Activated CD4-positive, alpha-beta T cell treated with anti-CD3 and anti-CD28 coated beads, Interleukin-2, amount 50 U/mL, for 1 hour (primary cell): ENCODE results near the gene GP2.

Source experiments
- DNase-seq: peaks from one replicate; pipeline ENCODE4 v3.0.0-alpha.2; 2020

Gene GP2

GRCh38 chr16:20303012-20303411 is 24.3 kb downstream of the GP2 start:
- no peak for DNase-seq

GRCh38 chr16:20302389-20302788 is 24.9 kb downstream of the GP2 start:
- DNase-seq, result no peak

GRCh38 chr16:20301840-20302239 is 25.5 kb downstream of the GP2 start:
- DNase-seq, result no peak

DNA sequence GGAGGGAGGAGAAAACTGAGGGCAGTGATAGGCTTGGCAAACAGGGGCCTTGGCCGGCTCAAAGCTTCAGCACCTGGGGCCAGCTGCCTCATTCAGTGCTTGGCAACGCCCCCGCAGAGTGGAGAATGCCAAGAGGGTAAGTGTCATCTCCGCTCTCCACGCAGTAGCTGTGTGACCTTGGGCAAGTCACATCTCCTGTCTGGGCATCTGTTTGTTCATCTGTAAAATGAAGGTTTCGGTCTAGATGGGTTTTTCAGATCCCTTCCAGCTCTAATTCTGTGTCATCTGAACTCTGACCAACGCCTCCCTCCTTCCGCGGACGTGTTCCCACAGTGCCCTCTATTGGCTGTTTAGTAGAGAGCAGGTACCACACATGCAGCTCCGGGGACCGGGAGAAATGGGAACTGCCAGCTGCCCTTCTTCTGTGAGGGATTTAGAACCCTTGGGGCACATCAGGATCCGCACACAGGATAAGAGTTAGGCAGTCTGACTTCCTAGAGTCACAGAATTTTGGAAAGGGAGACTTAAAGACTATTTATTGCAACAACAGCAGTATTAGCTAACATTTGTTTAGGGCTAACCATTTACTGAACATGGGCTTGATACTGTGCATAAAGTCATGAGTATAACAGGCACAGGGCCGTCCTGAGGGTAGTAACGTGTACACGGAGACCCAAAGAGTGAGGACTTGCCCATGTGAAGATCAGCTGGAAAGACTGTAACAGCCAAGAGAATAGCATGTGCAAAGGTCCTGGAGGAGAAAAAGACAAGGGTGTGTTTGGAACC is 26.8 kb downstream of the GP2 start:
- no peak for DNase-seq

DNA sequence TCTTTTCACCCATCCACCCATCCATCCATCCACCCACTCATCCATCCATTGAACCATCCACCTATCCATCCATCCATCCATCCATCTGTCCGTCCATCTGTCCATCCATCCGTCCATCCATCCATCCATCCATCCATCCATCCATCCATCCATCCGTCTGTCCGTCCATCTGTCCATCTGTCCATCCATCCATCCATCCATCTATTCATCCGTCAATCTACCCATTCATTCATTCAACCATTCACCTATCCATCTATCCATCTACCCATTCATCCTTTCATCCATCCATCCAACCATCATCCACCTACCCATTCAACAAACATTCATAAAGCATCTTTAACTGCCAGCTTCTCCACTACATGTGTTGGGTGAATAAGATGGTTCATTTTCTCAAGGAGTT is 28.9 kb downstream of the GP2 start:
- DNase-seq, result no peak

DNA sequence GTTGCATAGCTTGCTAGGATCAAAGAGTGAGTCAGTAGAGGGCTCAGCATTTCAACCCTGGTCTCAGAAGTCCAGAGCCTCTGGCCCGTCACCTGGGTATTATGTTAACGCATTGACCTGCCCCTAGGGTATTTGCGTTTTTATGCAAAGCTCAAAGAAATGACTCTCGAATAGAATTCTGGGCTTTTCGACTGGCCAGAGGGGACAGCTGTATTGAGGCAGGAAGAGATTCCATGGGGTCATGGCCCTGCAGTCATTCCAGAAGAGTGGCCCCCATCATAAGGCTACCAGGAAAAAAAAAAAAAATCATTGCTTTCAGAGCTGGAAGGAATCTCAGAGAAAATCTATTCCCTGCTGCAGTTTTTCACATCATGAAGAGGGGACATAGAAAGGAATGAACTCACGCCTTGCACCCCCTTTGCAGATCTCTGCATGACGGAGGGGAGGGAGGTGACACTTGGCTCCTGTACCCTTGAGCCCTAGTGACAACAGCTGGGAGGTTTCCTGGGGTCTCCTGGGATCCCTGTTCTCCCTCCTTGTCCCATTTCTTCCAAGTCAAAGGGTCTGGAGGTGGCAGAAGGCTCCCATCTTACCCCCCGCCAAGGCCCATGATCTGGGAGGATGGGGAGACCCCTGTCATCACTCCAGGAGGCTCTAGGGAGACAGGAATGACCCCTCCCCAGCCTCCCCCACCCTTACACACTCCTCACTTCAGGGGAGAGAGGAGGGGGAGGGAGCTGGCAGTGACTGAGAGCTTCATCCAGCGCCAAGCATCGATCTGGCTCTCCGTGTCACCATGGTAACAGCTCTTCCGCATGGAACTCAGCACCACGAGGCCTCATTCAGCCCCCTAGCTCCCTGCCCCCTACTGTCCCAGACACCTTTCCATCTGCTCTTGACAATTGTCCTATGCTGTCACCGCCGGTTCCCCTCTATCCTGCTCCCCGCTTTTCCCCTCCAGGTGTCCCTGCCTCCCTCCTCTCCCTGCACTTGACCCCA is 35.8 kb downstream of the GP2 start:
- no peak for DNase-seq

DNA sequence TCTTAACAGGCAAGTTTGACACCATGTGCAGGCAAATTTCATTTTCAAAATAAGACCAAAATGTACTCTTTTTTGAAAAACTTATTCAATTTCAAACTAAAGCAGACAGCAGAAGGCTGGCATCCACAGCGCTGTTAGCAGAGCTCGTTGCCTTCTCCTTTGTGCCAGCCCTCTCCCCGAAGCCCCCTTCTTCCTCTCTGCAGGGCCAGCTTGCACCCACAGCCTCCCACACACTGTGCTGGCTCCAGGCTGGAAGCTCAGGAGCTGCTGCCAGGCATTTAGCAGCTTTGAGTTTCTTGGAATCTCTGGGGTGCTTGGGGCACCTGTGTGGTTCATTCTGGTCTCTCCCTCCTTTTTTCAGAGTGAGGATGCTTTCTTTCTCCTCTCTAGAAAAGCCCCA is 37.7 kb downstream of the GP2 start:
- no peak for DNase-seq

DNA sequence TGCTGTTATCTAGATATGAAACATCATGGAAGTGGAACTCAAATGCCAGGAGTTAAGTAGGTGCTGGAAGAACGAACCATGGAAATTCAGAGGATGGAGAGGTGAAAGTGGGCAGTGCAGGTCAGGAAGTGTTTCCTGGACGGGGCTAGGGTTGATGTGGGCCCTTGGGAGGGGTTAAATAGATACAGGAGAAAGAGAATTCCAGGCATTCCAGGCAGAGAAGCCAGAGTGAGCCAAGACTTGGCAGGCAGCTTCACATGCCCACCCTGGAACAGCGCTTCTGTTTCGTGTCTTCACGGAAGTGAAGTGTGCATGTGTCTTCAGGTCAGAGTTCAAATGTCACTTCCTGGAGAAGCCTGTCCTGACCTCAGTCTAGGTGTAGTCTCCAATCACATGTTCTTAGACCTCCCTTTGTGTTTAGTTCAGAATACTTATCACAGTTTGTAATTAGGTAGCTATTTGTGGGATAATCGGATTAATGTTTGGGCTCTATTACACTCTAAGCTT is 41.3 kb downstream of the GP2 start:
- DNase-seq, result no peak

GRCh38 chr16:20280259-20280658 is 47.1 kb downstream of the GP2 start:
- no peak for DNase-seq

DNA sequence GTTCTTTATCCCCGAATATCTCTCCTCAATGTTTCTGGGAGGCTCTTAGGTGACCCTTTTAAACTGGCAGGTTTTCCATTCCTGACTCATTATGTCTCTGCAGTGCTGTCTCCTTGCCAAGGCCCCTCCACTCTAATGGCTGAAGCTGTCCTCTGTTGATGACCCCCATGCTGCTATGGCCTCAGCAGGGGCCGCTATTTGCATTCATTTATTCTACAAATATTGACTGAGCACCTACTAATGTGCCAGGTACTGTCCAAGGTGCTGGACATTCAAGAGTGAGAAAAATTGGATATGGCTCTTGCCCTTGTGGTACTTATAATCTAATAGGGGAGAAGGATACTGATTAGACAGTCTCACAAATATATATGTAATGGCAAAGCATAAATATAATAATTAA is 55.4 kb downstream of the GP2 start:
- DNase-seq, result no peak

DNA sequence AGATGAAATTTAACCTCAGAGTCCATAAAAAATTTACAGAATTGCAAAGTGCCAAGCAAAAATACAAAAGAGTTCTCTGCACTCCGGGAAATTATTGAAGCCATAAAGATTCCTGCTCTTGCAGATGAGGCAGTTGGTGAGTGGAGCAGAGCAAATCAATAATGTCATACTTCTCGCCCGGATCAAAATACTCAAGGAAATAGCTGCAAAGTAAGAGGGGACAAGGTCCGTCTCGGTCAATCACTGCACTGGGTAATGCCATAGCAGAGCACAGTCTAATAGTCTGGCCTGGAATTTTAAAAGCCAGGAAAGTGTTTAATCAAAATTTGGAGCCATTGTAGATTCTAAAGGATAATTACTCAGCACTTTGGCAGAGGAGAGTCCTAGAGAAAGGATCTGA is 58.9 kb downstream of the GP2 start:
- no peak for DNase-seq

DNA sequence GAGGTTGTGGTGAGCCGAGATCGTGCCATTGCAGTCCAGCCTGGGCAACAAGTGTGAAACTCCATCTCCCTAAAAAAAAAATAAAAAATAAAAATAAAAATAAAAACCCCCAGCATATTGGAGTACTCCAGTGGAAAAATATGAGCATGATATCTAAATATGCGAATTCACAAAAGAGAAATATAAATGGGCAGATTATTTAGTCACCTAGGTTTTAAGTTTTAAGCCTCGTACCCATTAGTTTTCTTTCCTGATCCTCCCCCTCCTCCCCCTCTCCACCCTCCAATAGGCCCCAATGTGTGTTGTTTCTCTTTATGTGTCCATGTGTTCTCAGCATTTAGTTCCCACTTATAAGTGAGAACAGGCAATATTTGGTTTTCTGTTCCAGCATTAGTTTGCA is 62.3 kb downstream of the GP2 start:
- no peak for DNase-seq

GRCh38 chr16:20263138-20263855 is 64.0 kb downstream of the GP2 start:
- DNase-seq, result no peak

DNA sequence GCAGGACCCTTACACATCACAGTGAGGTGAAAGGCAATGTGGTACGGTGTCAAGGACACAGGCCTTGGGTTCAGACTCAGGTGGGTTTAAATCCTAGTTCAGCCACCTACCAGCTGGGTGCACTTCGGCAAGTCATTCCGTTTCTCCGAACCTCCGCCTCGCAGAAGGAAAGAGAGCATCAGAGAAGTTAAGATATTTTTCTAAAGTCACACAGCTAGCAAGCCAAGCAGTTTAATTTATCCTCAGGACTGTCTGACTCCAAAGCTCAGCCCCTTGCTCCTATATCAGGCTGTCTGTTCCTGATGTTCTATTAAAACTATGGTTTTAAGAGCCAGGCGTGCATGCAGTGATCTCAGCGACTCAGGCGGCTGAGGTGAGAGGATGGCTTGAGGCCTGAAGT is 65.1 kb downstream of the GP2 start:
- DNase-seq, result no peak

DNA sequence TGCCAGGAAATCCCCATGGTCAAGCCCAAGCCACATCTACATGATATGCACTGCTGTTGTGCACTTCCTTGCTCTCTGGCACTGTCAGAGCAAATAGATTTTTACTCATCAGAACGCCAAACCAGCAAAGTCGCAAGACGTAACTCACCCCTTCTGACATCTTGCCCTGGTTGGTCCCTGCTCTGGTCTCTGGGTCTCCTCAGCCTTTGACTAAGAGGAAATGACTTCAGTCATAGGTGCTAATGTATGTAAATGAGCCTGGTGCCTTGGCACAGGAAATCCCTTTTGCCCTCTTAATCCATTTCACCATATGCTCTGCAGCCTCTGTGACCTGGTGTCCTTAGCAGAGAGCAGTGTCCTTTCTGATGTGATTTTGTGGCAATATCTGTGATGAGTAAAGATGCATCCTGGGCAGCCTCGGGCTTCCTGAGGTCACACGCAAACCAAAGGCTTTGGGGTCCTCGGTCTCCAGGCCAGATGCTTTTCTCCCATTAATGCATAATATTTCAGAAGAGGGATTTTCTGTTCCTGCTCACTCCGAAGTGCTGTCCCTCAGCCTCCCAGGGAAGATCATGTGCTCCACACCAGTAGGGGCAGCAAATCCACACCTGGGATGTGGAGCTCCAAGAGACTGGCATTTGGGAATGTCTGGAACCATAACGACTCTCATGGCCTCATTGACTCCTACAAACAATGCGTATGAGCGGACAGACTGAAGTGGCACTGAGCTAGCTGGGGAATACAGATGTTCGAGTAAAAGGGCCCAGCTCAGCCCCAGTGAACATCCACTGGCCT is 66.9 kb downstream of the GP2 start:
- DNase-seq, result no peak
